Testis (tissue), 2 donors: ENCODE results near the gene MROH7.

Experiments used
- CTCF ChIP-seq, 3 experiments: fragments of 450-650 bp in 2 of 3; fragments of 200-600 bp in 1 of 3; sonication (generic) in 1 of 3; IDR thresholded peaks; one replicate each; pipeline ENCODE4 v1.5.1; 2016 to 2019; ENCODE audit warnings: antibody characterized with exemption in 3 of 3, mild to moderate bottlenecking in 2 of 3, moderate library complexity in 1 of 3
- POLR2A ChIP-seq: fragments of 450-650 bp; IDR thresholded peaks from one replicate; pipeline ENCODE4 v1.6.1; 2017; ENCODE audit warnings: antibody characterized with exemption, mild to moderate bottlenecking, moderate library complexity

- TF ChIP-seq CTCF (IDR thresholded peaks at IDR 0.05) (no peak), POLR2A (no peak)
Measured at GRCh38 chr1:54745274-54745673, 103.7 kb downstream of the MROH7 start.
